Measurements from ENCODE around the gene MAN1C1. TPM values are rescaled to one million over a fixed set of nuclear protein-coding genes. Genes with fewer than 3 reads are reported as not detected.

The MAN1C1 gene
- total and polyA plus RNA-seq, 10 of the 15 experiments (the other 5 are each of a cell fraction or from before 2014, with no cell fraction given), result 0.12 to 0.56 (median 0.22) TPM; not detected in 3

- no peak for TF ChIP-seq STAT1 (conservative IDR thresholded peaks at IDR 0.05)
- TF ChIP-seq NBN (IDR thresholded peaks at IDR 0.05), result 0 out of 2 replicates have a peak, but pooled peaks have one; percentile 13
- TF ChIP-seq, protein P1, sequence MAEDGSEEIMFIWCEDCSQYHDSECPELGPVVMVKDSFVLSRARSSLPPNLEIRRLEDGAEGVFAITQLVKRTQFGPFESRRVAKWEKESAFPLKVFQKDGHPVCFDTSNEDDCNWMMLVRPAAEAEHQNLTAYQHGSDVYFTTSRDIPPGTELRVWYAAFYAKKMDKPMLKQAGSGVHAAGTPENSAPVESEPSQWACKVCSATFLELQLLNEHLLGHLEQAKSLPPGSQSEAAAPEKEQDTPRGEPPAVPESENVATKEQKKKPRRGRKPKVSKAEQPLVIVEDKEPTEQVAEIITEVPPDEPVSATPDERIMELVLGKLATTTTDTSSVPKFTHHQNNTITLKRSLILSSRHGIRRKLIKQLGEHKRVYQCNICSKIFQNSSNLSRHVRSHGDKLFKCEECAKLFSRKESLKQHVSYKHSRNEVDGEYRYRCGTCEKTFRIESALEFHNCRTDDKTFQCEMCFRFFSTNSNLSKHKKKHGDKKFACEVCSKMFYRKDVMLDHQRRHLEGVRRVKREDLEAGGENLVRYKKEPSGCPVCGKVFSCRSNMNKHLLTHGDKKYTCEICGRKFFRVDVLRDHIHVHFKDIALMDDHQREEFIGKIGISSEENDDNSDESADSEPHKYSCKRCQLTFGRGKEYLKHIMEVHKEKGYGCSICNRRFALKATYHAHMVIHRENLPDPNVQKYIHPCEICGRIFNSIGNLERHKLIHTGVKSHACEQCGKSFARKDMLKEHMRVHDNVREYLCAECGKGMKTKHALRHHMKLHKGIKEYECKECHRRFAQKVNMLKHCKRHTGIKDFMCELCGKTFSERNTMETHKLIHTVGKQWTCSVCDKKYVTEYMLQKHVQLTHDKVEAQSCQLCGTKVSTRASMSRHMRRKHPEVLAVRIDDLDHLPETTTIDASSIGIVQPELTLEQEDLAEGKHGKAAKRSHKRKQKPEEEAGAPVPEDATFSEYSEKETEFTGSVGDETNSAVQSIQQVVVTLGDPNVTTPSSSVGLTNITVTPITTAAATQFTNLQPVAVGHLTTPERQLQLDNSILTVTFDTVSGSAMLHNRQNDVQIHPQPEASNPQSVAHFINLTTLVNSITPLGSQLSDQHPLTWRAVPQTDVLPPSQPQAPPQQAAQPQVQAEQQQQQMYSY (CRISPR knock-in tag; IDR thresholded peaks at IDR 0.05), result no peak
- no peak for TF ChIP-seq TCF3 (IDR thresholded peaks at IDR 0.05; ENCODE audit: borderline replicate concordance, insufficient read depth, low read depth, low read length)
- no peak for TF ChIP-seq CBFB (IDR thresholded peaks at IDR 0.05; ENCODE audit: low read depth)
- no peak for TF ChIP-seq NFYB (IDR thresholded peaks at IDR 0.05; ENCODE audit: insufficient read depth, low read depth, low read length)
- TF ChIP-seq MTA2 (IDR thresholded peaks at IDR 0.05; ENCODE audit: low read depth), result no peak
- no peak for TF ChIP-seq RB1 (IDR thresholded peaks at IDR 0.05; ENCODE audit: borderline replicate concordance)
- TF ChIP-seq ZNF207 (IDR thresholded peaks at IDR 0.05; ENCODE audit: borderline replicate concordance), result no peak
- no peak for TF ChIP-seq MAX (IDR thresholded peaks at IDR 0.05; ENCODE audit: low read depth, low read length)
Observed at GRCh38 chr1:25802915-25803314, 186.3 kb downstream of the MAN1C1 start (continued).

Measured in GM12878 (cell line).